ENCODE results near the gene KRTAP5-2.
"Not testable (repeated sequence)": the region's sequence is repeated elsewhere in the genome, so short reads cannot be mapped to it uniquely, and the experiment has no call there.

Gene KRTAP5-2

GRCh38 chr11:1618231-1618630 is 20.1 kb upstream of the KRTAP5-2 start:
- DNase-seq (ENCODE audit: extremely low read depth, low read depth) = no peak
- TF ChIP-seq, protein P1, sequence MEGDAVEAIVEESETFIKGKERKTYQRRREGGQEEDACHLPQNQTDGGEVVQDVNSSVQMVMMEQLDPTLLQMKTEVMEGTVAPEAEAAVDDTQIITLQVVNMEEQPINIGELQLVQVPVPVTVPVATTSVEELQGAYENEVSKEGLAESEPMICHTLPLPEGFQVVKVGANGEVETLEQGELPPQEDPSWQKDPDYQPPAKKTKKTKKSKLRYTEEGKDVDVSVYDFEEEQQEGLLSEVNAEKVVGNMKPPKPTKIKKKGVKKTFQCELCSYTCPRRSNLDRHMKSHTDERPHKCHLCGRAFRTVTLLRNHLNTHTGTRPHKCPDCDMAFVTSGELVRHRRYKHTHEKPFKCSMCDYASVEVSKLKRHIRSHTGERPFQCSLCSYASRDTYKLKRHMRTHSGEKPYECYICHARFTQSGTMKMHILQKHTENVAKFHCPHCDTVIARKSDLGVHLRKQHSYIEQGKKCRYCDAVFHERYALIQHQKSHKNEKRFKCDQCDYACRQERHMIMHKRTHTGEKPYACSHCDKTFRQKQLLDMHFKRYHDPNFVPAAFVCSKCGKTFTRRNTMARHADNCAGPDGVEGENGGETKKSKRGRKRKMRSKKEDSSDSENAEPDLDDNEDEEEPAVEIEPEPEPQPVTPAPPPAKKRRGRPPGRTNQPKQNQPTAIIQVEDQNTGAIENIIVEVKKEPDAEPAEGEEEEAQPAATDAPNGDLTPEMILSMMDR (IDR thresholded peaks at IDR 0.05; ENCODE audit: low read depth, low read length, missing control alignments) = no peak
- no peak overlapping the region for H3K4me3 ChIP-seq (replicated peaks; ENCODE audit: low read depth, low read length)

GRCh38 chr11:1608363-1608762 is 10.3 kb upstream of the KRTAP5-2 start, which contains the start of gene KRTAP5-3:
TSS of gene KRTAP5-3 (minus strand) at chr11:1608463. CDS start at chr11:1608385, 78 bp downstream.
- H3K4me3 ChIP-seq (replicated peaks; ENCODE audit: low read depth, low read length) = no peak within 1 kb of the TSS
- TF ChIP-seq, protein P1 (IDR thresholded peaks at IDR 0.05; ENCODE audit: low read depth, low read length, missing control alignments) = no peak
- no peak for DNase-seq (ENCODE audit: extremely low read depth, low read depth)

GRCh38 chr11:1607901-1608300 is 9.8 kb upstream of the KRTAP5-2 start:
- H3K4me3 ChIP-seq (replicated peaks; ENCODE audit: low read depth, low read length); DNase-seq (ENCODE audit: extremely low read depth, low read depth): not testable (repeated sequence)

DNA sequence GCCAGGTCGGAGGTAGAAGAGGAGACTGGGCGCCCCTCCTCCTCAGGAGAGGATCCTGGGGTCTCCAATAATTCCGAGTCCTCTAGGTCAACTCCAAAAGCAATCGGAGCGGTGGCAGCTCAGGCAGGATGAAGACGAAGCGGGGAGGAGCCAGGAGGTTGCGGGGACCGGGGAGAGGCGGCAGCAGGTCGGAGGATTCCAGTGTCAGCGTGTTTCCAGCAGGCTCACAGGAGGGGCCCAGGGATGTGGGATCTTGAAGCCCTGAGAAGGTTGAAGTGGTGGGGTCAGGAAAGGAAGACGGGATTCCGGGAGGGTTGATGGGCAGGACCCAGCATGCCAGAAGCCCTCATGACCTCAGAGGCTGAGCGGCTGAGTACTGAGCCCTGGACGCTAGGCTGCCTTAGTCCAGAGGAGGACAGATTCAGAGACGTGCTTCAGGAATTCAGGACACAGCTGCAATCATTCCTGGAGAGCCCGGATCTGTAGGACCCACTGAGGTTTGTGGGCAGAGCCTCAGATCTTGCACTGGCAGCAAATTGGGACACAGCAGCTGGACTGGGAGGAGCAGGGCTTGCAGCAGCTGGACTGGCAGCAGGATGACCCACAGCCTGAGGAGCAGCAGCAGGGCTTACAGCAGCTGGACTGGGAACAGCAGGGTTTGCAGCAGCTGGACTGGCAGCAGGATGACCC is 9.2 kb upstream of the KRTAP5-2 start:
- not testable (repeated sequence) for DNase-seq (ENCODE audit: extremely low read depth, low read depth); H3K4me3 ChIP-seq (replicated peaks; ENCODE audit: low read depth, low read length)

DNA sequence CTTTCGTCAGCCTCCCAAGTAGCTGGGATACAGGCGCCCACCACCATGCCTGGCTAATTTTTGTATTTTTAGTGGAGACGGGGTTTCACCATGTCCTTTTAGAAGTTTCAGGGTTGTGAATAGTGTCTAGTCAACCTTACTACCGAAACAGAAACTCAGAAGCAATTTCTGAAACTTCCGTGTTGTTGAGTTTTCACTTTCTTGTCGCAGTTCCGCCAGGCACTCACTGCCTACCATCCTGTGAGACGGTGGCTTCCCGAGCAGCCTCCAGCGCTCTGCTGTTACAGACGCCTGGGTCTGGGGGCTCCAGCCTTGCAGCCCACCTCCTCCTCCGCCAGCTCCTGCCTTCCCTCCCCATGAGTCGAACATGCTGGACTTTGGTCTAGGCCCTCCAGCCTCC is 7.8 kb upstream of the KRTAP5-2 start:
- not testable (repeated sequence) for H3K4me3 ChIP-seq (replicated peaks; ENCODE audit: low read depth, low read length); DNase-seq (ENCODE audit: extremely low read depth, low read depth)

GRCh38 chr11:1604711-1605110 is 6.6 kb upstream of the KRTAP5-2 start:
- H3K4me3 ChIP-seq (replicated peaks; ENCODE audit: low read depth, low read length) = no peak overlapping the region
- TF ChIP-seq, protein P1 (IDR thresholded peaks at IDR 0.05; ENCODE audit: low read depth, low read length, missing control alignments) = no peak
- no peak for DNase-seq (ENCODE audit: extremely low read depth, low read depth)

DNA sequence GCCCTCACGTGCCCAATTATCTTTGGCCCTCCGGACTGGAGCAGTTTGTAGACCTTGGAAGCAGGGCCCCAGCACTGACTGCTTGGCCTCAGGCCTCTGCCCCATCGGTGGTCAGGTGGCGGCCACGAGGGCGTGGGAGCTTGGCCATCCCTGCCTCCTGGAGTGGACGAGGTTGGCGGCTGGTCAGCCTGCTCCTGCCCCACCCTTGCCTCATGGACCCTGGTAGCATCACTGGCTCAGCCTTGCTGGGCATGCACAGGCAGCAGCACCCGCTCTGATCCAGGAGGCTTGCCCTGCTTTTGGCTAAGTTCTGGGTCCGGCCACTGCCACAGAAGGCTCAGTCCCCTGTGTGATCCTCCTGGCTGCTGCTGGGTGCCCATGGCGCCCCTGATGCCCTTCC is 6.1 kb upstream of the KRTAP5-2 start:
- H3K4me3 ChIP-seq (replicated peaks; ENCODE audit: low read depth, low read length) = no peak overlapping the region
- TF ChIP-seq, protein P1 (IDR thresholded peaks at IDR 0.05; ENCODE audit: low read depth, low read length, missing control alignments) = no peak
- no peak for DNase-seq (ENCODE audit: extremely low read depth, low read depth)

- no peak for DNase-seq (ENCODE audit: extremely low read depth, low read depth)
- TF ChIP-seq, protein P1 (IDR thresholded peaks at IDR 0.05; ENCODE audit: low read depth, low read length, missing control alignments) = no peak
- H3K4me3 ChIP-seq (replicated peaks; ENCODE audit: low read depth, low read length) = no peak overlapping the region
These were observed 5.5 kb upstream of the KRTAP5-2 start for GRCh38 chr11:1603629-1604028.

- not testable (repeated sequence) for H3K4me3 ChIP-seq (replicated peaks; ENCODE audit: low read depth, low read length); DNase-seq (ENCODE audit: extremely low read depth, low read depth)
These were observed 3.6 kb upstream of the KRTAP5-2 start for GRCh38 chr11:1601663-1602062.
